GM12878 (cell line): ENCODE measurements around the gene FARS2. TPM values are rescaled to one million over a fixed set of nuclear protein-coding genes. Genes with fewer than 3 reads are reported as not detected.

Experiments
- ATAC-seq: fragments of 200-7000 bp; cut with Tn5 transposase; 3 replicates; pipeline ENCODE4 v1.9.1; 2020; ENCODE audit warnings: mild to moderate bottlenecking, moderate library complexity
- BruUV-seq: library from RNA; stranded (reverse); fragments of 400-500 nt; replicated peaks from 2 replicates; lab custom pipeline; 2021; lab: Mats Ljungman, UMichigan
- CTCF ChIA-PET: fragments of 300-600 bp; sonication (Branson Sonifier 250); formaldehyde crosslinking; extraction: SDS; loops from one replicate; lab custom pipeline; 2021; ENCODE audit warnings: inconsistent platforms; lab: Yijun Ruan, JAX
- POLR2A ChIA-PET: fragments of 350-600 bp; formaldehyde crosslinking; extraction: SDS; loops from one replicate; lab custom pipeline; 2021; ENCODE audit warnings: inconsistent platforms; lab: Charles Lee
- RAD21 ChIA-PET: fragments of 300-600 bp; sonication (Branson Sonifier 250); formaldehyde crosslinking; loops from one replicate; lab custom pipeline; 2023; ENCODE audit warnings: antibody characterized with exemption; ENCODE audit not compliant: unreplicated experiment; lab: Charles Lee
- SMC1A ChIA-PET: fragments of 300-600 bp; sonication (Branson Sonifier 250); formaldehyde crosslinking; loops from one replicate; lab custom pipeline; 2023; ENCODE audit not compliant: unreplicated experiment, uncharacterized antibody; lab: Charles Lee
- DNase-seq: peaks from one replicate; pipeline ENCODE4 v3.0.0-alpha.2; 2011; ENCODE audit warnings: low read depth, low spot score
- FAIRE-seq: peaks from 3 replicates; lab custom pipeline; 2011; peaks lifted over from hg19 to GRCh38; lab: Jason Lieb, UNC
- H2AFZ ChIP-seq: 2 replicates; pipeline ENCODE4 v1.6.0; 2011; ENCODE audit warnings: low read depth, low read length, control low read depth; ENCODE audit not compliant: control insufficient read depth
- H3K27ac ChIP-seq: 2 replicates; pipeline ENCODE4 v1.5.1; 2011; ENCODE audit warnings: control low read depth; ENCODE audit not compliant: control insufficient read depth, insufficient read depth
- H3K27me3 ChIP-seq, 2 experiments: replicated peaks in 1 of 2; 2 replicates each; pipeline versions ENCODE4 v1.6.0 to v1.6.1; 2011; ENCODE audit warnings: low read length in 1 of 2; ENCODE audit not compliant: control insufficient read depth in 2 of 2, insufficient read depth in 2 of 2
- H3K36me3 ChIP-seq, 2 experiments: 2 replicates each; pipeline ENCODE4 v1.5.1; 2011; ENCODE audit warnings: low read length in 1 of 2; ENCODE audit not compliant: control insufficient read depth in 2 of 2, insufficient read depth in 2 of 2
- H3K4me1 ChIP-seq: 2 replicates; pipeline ENCODE4 v1.6.1; 2011; ENCODE audit warnings: mild to moderate bottlenecking, low read length, moderate library complexity, mixed read lengths; ENCODE audit not compliant: control insufficient read depth, insufficient read depth
- H3K4me2 ChIP-seq: 2 replicates; pipeline ENCODE4 v1.6.0; 2011; ENCODE audit warnings: control low read depth; ENCODE audit not compliant: control insufficient read depth, insufficient read depth
- H3K4me3 ChIP-seq: fragments of 200-600 bp; sonication (generic); 2 replicates; pipeline ENCODE4 v1.5.1; 2016
- H3K79me2 ChIP-seq: 2 replicates; pipeline ENCODE4 v1.6.0; 2011; ENCODE audit warnings: low read length; ENCODE audit not compliant: control insufficient read depth, insufficient read depth
- H3K9ac ChIP-seq: 2 replicates; pipeline ENCODE4 v1.8.0; 2011; ENCODE audit warnings: low read length, control low read depth, mixed read lengths; ENCODE audit not compliant: control insufficient read depth, insufficient read depth
- H3K9me3 ChIP-seq: replicated peaks from 3 replicates; pipeline ENCODE4 v1.5.1; 2011; ENCODE audit warnings: mild to moderate bottlenecking, low read length; ENCODE audit not compliant: control insufficient read depth, insufficient read depth
- H4K20me1 ChIP-seq: 2 replicates; pipeline ENCODE4 v1.6.0; 2011; ENCODE audit not compliant: control insufficient read depth, insufficient read depth
- CUX1 ChIP-seq: IDR thresholded peaks from 2 replicates; pipeline ENCODE4 v1.6.1; 2012; ENCODE audit warnings: improper control_type of control experiment, low read depth, low read length; ENCODE audit not compliant: insufficient replicate concordance
- ESRRA ChIP-seq: IDR thresholded peaks from 2 replicates; pipeline ENCODE4 v1.6.1; 2012; ENCODE audit warnings: mild to moderate bottlenecking, low read length, improper control_type of control experiment
- FOS ChIP-seq: IDR thresholded peaks from 3 replicates; pipeline ENCODE4 v1.6.1; 2011; ENCODE audit warnings: borderline replicate concordance; ENCODE audit not compliant: insufficient read length; ENCODE audit errors: extremely low read depth
- GABPA ChIP-seq: IDR thresholded peaks from 2 replicates; pipeline ENCODE4 v1.6.1; 2014; ENCODE audit warnings: antibody characterized with exemption, low read depth, mild to moderate bottlenecking, inconsistent platforms
- KAT2A ChIP-seq: conservative IDR thresholded peaks from 2 replicates; pipeline ENCODE4 v1.6.1; 2011; ENCODE audit warnings: low read depth, low read length; ENCODE audit not compliant: control insufficient read depth
- MEF2A ChIP-seq: IDR thresholded peaks from 2 replicates; pipeline ENCODE4 v1.6.1; 2011; ENCODE audit warnings: low read depth, mild to moderate bottlenecking, low read length, moderate library complexity; ENCODE audit not compliant: insufficient read depth
- NFXL1 ChIP-seq: fragments of 450-650 bp; IDR thresholded peaks from 2 replicates; pipeline ENCODE4 v1.6.1; 2017; ENCODE audit warnings: antibody characterized with exemption, mild to moderate bottlenecking, borderline replicate concordance
- NFYA ChIP-seq: IDR thresholded peaks from 2 replicates; pipeline ENCODE4 v1.6.1; 2011; ENCODE audit warnings: low read depth, mild to moderate bottlenecking, low read length, improper control_type of control experiment, borderline replicate concordance
- NRF1 ChIP-seq: conservative IDR thresholded peaks from 2 replicates; pipeline ENCODE4 v1.6.1; 2011; ENCODE audit warnings: mild to moderate bottlenecking, low read depth, low read length, improper control_type of control experiment
- PAX8 ChIP-seq: fragments of 450-650 bp; IDR thresholded peaks from 2 replicates; pipeline ENCODE4 v1.6.1; 2017; ENCODE audit warnings: mild to moderate bottlenecking, moderate library complexity
- SIN3A ChIP-seq: IDR thresholded peaks from 2 replicates; pipeline ENCODE4 v1.6.1; 2012; ENCODE audit warnings: low read depth, low read length, improper control_type of control experiment
- SPI1 ChIP-seq: IDR thresholded peaks from 2 replicates; pipeline ENCODE4 v1.6.1; 2011; ENCODE audit warnings: low read depth, mild to moderate bottlenecking, low read length, moderate library complexity, borderline replicate concordance; ENCODE audit not compliant: insufficient read depth
- STAT1 ChIP-seq: fragments of 450-650 bp; conservative IDR thresholded peaks from 2 replicates; pipeline ENCODE4 v1.6.1; 2014; ENCODE audit warnings: antibody characterized with exemption, mild to moderate bottlenecking
- SUZ12 ChIP-seq: fragments of 200-600 bp; sonication (generic); IDR thresholded peaks from one replicate; pipeline ENCODE4 v1.6.1; 2018; ENCODE audit warnings: antibody characterized with exemption, mild to moderate bottlenecking; ENCODE audit not compliant: unreplicated experiment
- whole genome bisulfite sequencing: methylation state at CpG from one replicate; pipeline ENCODE4 v1.1.6; 2016; ENCODE audit warnings: low lambda C conversion rate; ENCODE audit not compliant: insufficient replicate concordance, insufficient coverage; ENCODE audit errors: missing lambda C conversion rate; 5-methylcytosine and 5-hydroxymethylcytosine counted together
- in situ Hi-C: fragments of 300-500 bp; cut with MboI; formaldehyde crosslinking; loops from 9 replicates; pipeline ENCODE4 v1.14.3; 2018; ENCODE audit warnings: mixed read lengths
- intact Hi-C: fragments of 100-400 bp; cut with micrococcal nuclease; formaldehyde crosslinking; loops from one replicate; pipeline ENCODE4 v1.14.2; 2022; ENCODE audit not compliant: unreplicated experiment
- polyA plus RNA-seq, 11 experiments: library from polyadenylated mRNA; depleted of rRNA in 4 of 11; unstranded in 6 of 11; stranded (reverse) in 5 of 11; fragments of >200 nt; fragmentation: Nextera tagmentation in 4 of 11; fragmentation: Illumina TruSeq in 1 of 11; extraction: Ambion mirVana in 4 of 11; extraction: Trizol in 1 of 11; gene quantifications; 1 replicate in 1 of 11; 2 replicates in 10 of 11; pipeline versions ENCODE4 v1.2.1 to v1.2.3, GENCODE V29; 2011 to 2016; ENCODE audit warnings: inconsistent platforms in 2 of 11, missing spikeins in 2 of 11, low read depth in 1 of 11
- total RNA-seq, 4 experiments: library from RNA; depleted of rRNA in 3 of 4; stranded (reverse); fragments of >200 nt in 3 of 4; fragmentation: Illumina TruSeq in 1 of 4; extraction: Trizol in 1 of 4; gene quantifications; 2 replicates each; pipeline versions ENCODE4 v1.2.1 to v1.2.3, GENCODE V29; 2013 to 2021
- TF ChIP-seq, protein P1 (sequence below): IDR thresholded peaks from 2 replicates; pipeline ENCODE4 v1.6.1; 2011; ENCODE audit warnings: mild to moderate bottlenecking, low read depth, low read length, moderate library complexity; ENCODE audit not compliant: insufficient replicate concordance

Gene FARS2
- total and polyA plus RNA-seq, 10 of the 15 experiments (the other 5 are each of a cell fraction or from before 2014, with no cell fraction given) = 16.8 to 46.7 (median 25.6) TPM

DNA sequence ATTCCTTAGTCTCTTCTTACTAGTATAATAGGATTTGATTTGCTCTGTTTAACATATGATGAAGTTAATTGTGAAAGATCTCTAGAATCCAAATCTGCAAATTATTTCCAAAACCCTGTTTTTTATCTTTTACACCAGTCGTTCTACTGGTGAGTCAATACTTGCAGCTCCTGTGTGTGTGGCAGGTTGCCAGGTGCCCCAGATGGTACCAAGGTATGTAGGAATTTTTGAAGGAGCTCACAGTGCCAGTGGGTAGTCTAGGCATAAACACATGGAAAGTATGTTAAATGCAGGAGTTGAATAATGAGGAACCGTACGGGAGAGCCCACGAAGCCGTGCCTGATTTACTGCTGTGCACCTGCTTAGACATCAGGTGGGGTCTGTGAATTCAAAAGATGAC is 192.2 kb downstream of the FARS2 start:
- POLR2A ChIA-PET = no interaction called here

GRCh38 chr6:5455142-5455541 is 193.8 kb downstream of the FARS2 start:
- Histone ChIP-seq H3K4me3 (no peak overlapping the region), H4K20me1 (peaks cover 3% of the 10 kb centered on the region; the same call in 1 of the 2 replicates), H3K27ac (no peak overlapping the region), H3K9me3 (no peaks in the 10 kb centered on the region), H3K36me3 (no peaks in the 10 kb centered on the region), H3K79me2 (no peaks in the 10 kb centered on the region), H3K4me1 (no peaks in the 10 kb centered on the region), H3K9ac (no peak overlapping the region), H3K4me2 (no peak overlapping the region), H2AFZ (no peak overlapping the region), H3K27me3 (no peaks in the 10 kb centered on the region)
- in situ Hi-C loops = no loop called here
- no peak for DNase-seq
- no peak for FAIRE-seq
- WGBS = 82% methylated on average over 4 of the region's 4 CpGs
- no TSS peak for BruUV-seq
- CTCF ChIA-PET = interaction anchor here (1.4 kb wide), 1 partner anchor 16 kb away, joined by 3 read pairs; no protein-coding TSS in a partner anchor
- SMC1A ChIA-PET = interaction anchor here (0.5 to 1.2 kb wide), 4 partner anchors 9 to 126 kb away, joined by 4 to 6 read pairs (median 4); no protein-coding TSS in a partner anchor
- RAD21 ChIA-PET = no interaction called here
- POLR2A ChIA-PET = no interaction called here
- no peak for ATAC-seq
- intact Hi-C loops = no loop called here
- TF ChIP-seq ESRRA (no peak), NFYA (no peak), SIN3A (no peak), SUZ12 (no peak), CUX1 (no peak)

More for the DNA sequence above, 192.2 kb downstream of the FARS2 start:
- FAIRE-seq (no peak), DNase-seq (no peak), ATAC-seq (no peak)
- H3K27ac ChIP-seq = no peak overlapping the region
- in situ Hi-C loops (no loop called here), intact Hi-C loops (no loop called here)
- BruUV-seq = no TSS peak
- H3K9me3 ChIP-seq = no peaks in the 10 kb centered on the region
- ChIA-PET RAD21 (interaction anchor here (0.8 kb wide), 1 partner anchor 1094 kb away, joined by 3 read pairs; no protein-coding TSS in a partner anchor), CTCF (interaction anchor here (0.6 kb wide), 1 partner anchor 236 kb away, joined by 3 read pairs; no protein-coding TSS in a partner anchor), SMC1A (interaction anchor here (1.1 kb wide), 1 partner anchor 9 kb away, joined by 3 read pairs; no protein-coding TSS in a partner anchor)
- H2AFZ ChIP-seq = no peak overlapping the region
- H3K4me1 ChIP-seq = no peaks in the 10 kb centered on the region
- no peak overlapping the region for H3K4me3 ChIP-seq
- no peaks in the 10 kb centered on the region for H3K36me3 ChIP-seq
- H3K79me2 ChIP-seq = no peaks in the 10 kb centered on the region
- 90% methylated on average over 5 of the region's 5 CpGs for WGBS
- no peak overlapping the region for H3K9ac ChIP-seq
- no peak overlapping the region for H3K4me2 ChIP-seq
- H3K27me3 ChIP-seq = no peaks in the 10 kb centered on the region
- H4K20me1 ChIP-seq = peaks cover 3% of the 10 kb centered on the region; the same call in 1 of the 2 replicates
- TF ChIP-seq KAT2A (no peak), NFXL1 (no peak), NRF1 (no peak), MEF2A (no peak), STAT1 (no peak), SPI1 (no peak), PAX8 (no peak), FOS (no peak), GABPA (no peak)
- TF ChIP-seq, protein P1, sequence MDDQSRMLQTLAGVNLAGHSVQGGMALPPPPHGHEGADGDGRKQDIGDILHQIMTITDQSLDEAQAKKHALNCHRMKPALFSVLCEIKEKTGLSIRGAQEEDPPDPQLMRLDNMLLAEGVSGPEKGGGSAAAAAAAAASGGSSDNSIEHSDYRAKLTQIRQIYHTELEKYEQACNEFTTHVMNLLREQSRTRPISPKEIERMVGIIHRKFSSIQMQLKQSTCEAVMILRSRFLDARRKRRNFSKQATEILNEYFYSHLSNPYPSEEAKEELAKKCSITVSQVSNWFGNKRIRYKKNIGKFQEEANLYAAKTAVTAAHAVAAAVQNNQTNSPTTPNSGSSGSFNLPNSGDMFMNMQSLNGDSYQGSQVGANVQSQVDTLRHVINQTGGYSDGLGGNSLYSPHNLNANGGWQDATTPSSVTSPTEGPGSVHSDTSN = no peak
- TF ChIP-seq, all 136 proteins: peak for 0
